Measurements from ENCODE around the gene SEMA3E.

SEMA3E gene

GRCh38 chr7:83355143-83355542 is 293.8 kb downstream of the SEMA3E start:
- DNase-seq (ENCODE audit: low read depth): no peak

DNA sequence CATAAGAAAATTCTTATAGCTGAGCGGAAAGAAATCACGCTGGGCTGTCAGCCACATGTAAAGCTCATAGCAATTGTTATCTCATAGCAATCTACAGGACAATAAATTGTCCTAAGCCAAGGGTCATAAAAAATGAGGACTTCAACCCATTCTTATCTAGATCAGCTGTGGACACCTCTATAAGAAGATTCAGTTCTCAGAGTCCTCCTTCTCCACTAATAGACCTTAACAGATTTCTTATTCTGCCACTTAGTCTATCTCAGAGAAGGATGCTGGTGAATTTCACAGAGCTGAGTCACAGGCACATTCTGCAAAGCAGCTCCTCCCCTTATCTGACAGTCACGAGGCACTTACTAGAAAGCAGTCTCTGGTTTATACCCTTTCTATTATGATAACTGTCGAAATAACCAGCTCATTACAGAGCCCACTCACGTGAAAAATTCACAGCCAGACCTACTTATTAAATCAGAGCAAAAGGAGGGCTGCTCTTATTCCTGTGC is 300.9 kb downstream of the SEMA3E start:
- DNase-seq (ENCODE audit: low read depth): no peak

- no peak for DNase-seq (ENCODE audit: low read depth)
Measured at GRCh38 chr7:83339907-83340306, 309.0 kb downstream of the SEMA3E start.

GRCh38 chr7:83338277-83338950 is 310.5 kb downstream of the SEMA3E start:
- DNase-seq (ENCODE audit: low read depth): no peak

DNA sequence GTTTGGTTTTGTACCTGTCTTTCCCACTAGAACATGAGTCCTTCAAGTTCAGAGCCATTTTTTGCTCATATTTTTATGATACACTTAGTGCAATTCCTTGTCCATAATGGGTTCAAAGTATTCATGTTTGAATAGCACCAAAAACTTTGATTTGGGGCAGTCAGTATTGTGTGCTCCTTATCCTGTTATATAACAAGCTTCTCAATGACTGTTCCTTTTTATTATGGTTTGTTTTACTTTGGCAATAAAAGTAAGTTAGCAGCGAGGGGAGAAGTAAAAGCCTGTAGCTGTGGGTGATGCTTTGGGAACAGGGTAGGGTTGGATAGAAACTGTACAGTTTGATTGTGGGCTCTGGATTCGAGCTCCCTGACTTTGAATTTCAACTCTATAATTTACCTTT is 311.9 kb downstream of the SEMA3E start:
- DNase-seq (ENCODE audit: low read depth): no peak

- no peak for DNase-seq (ENCODE audit: low read depth)
Measured at GRCh38 chr7:83326223-83326622, 322.7 kb downstream of the SEMA3E start.

GRCh38 chr7:83325083-83325482 is 323.9 kb downstream of the SEMA3E start:
- no peak for DNase-seq (ENCODE audit: low read depth)

DNA sequence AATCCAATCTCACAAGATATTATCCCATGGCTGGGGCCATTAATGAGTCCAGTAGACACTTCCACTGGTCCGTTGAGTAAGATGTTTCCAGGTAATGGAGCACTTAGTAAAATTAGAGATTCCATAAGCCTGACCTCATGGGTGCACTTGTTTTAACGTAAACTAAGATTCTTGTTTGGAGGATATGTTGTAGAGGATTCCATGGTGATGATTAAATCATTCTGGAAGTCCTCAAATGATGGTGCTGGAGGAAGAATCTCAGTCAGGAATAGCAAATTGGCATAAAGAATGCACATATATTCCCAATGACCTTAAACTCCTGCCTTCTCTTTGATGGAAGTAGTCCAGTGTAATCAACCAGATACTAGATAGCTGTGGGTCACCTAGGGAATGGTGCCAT is 324.3 kb downstream of the SEMA3E start:
- no peak for DNase-seq (ENCODE audit: low read depth)

DNA sequence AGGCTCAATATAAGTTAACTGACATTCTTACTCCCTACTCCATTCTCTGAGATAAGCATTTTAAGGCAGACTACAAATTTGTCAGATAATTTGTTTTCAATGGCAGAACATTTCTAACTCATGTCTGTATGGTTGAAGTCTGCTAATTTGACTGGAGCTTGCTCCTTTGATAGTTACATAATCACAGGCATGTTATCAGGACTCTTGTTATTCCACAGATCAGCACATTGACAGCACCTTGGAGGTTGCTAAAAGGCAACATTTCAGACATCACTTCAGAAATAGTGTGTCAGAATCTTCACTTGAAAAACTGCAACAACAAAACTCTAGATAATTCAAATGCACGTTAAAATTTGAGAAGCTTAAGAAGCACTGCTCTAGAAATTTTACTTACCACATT is 327.9 kb downstream of the SEMA3E start:
- no peak for DNase-seq (ENCODE audit: low read depth)

- DNase-seq (ENCODE audit: low read depth): no peak
Measured at GRCh38 chr7:83313931-83314330, 335.0 kb downstream of the SEMA3E start.

All from activated gamma-delta T cell treated with anti-CD3 and anti-CD28 coated beads, Interleukin-2, amount 50 U/mL, for 16 hours (primary cell).